HG02885 (cell line): ENCODE measurements around the gene ZNRF3.

Experiments
- ATAC-seq: cut with Tn5 transposase; IDR thresholded peaks from one replicate; pipeline ENCODE4 v1.9.1; 2021; ENCODE audit warnings: mild to moderate bottlenecking; ENCODE audit not compliant: unreplicated experiment, poor library complexity

The ZNRF3 gene

GRCh38 chr22:28978863-28979796 lies 95.8 kb downstream of the ZNRF3 start:
- no peak for ATAC-seq

GRCh38 chr22:28980326-28980725 lies 97.0 kb downstream of the ZNRF3 start:
- ATAC-seq = no peak

- ATAC-seq = no peak
These were observed 98.6 kb downstream of the ZNRF3 start for GRCh38 chr22:28981818-28982499.

GRCh38 chr22:28983190-28983589 lies 99.8 kb downstream of the ZNRF3 start:
- no peak for ATAC-seq

GRCh38 chr22:28983788-28984441 lies 100.5 kb downstream of the ZNRF3 start:
- no peak for ATAC-seq

- no peak for ATAC-seq
These were observed 101.2 kb downstream of the ZNRF3 start for GRCh38 chr22:28984482-28985158.

- ATAC-seq = no peak
These were observed 102.4 kb downstream of the ZNRF3 start for GRCh38 chr22:28985581-28986290.

GRCh38 chr22:28986366-28986765 lies 103.0 kb downstream of the ZNRF3 start:
- ATAC-seq = no peak

GRCh38 chr22:28988457-28988856 lies 105.1 kb downstream of the ZNRF3 start:
- ATAC-seq = no peak

- no peak for ATAC-seq
These were observed 105.7 kb downstream of the ZNRF3 start for GRCh38 chr22:28989035-28989464.

- ATAC-seq = no peak
These were observed 106.1 kb downstream of the ZNRF3 start for GRCh38 chr22:28989484-28989883.

GRCh38 chr22:28989912-28990311 lies 106.5 kb downstream of the ZNRF3 start:
- no peak for ATAC-seq

- no peak for ATAC-seq
These were observed 109.4 kb downstream of the ZNRF3 start for GRCh38 chr22:28992565-28993356.

GRCh38 chr22:28994522-28994921 lies 111.2 kb downstream of the ZNRF3 start:
- no peak for ATAC-seq

GRCh38 chr22:28995551-28995950 lies 112.2 kb downstream of the ZNRF3 start:
- ATAC-seq = no peak

- ATAC-seq = no peak
These were observed 114.0 kb downstream of the ZNRF3 start for GRCh38 chr22:28997342-28997741.

- no peak for ATAC-seq
These were observed 115.3 kb downstream of the ZNRF3 start for GRCh38 chr22:28998681-28999080.

GRCh38 chr22:28999510-28999909 lies 116.1 kb downstream of the ZNRF3 start:
- ATAC-seq = no peak

GRCh38 chr22:28999919-29000556 lies 116.7 kb downstream of the ZNRF3 start:
- ATAC-seq = no peak
